Stimulated activated CD4-positive, alpha-beta T cell treated with anti-CD3 and anti-CD28 coated beads, Interleukin-4, amount 100 ng/mL, for 1 hour (primary cell): Measurements from ENCODE around the gene ANKS3.
A peak's percentile ranks its signal among the peaks of the same experiment; 100 is the strongest.

Source experiments
- DNase-seq: peaks from one replicate; pipeline ENCODE4 v3.0.0-alpha.2; 2020

The ANKS3 gene

DNA sequence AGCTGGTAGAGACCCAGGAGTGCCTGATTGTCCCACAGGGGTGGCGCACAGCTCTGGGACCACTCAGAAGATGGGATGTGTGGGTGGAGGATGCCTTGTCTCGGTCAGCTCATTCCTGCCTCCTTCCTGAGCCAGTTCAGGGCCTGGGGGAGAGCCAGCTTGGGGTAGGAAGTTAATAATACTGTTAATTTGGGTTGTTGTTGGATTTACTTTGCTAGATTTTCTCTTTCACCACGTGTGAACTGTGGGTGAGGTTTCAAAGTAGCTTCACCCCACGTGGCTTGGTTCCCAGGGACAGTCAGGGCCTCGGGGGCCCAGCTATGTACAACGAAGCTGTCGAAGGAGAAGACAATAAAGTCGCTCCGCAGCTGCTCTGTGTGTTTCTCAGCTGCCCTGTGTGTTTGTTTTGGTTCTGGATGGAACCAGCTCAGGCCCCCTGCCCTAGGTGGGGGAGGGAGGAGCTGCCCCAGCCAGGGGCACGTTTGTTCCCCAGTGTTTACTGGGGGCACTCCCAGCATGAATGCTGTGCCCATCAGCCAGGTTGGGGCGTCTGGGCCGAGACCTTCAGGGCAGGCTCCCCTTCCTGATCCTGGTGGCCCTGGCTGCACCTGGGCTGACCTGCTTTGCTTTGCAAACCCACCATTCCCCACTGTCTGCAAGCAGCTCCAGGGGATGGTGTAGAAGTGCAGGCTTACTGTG lies 38.4 kb downstream of the ANKS3 start:
- DNase-seq, result no peak

DNA sequence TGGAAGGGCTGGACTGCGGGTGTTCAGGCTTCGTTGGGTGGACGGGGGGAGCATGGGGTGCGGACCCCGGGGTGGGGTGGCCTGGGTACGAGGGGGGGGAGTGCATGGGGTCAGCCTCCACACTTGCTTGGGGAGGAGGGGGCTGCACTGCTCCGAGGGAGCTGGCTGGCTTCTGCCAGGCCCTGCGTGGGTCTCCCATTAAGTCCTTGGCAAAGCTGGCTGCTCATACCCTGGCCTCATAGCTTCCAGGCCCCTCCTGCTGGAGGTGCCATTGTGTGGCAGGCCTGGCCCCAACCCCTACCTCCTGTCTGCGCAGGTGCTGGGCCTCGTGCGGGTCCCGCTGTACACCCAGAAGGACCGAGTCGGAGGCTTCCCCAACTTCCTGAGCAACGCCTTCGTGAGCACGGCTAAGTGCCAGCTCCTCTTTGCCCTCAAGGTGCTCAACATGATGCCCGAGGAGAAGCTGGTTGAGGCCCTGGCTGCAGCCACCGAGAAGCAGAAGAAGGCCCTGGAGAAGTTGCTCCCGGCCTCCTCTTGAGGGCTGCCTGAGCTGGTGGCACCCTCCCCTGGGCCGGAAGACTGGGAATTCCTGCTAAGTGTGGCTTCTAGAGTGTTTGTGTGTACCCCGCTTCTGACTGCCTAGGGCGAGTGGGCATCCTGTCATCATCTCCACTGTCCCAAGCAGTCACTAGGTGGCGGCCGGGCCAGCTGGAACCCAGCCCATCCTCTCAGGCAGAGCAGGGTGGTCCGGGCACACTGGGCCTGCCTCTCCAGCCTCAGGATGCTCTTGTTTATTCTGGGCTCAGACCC lies 39.2 kb downstream of the ANKS3 start:
- DNase-seq, result no peak

DNA sequence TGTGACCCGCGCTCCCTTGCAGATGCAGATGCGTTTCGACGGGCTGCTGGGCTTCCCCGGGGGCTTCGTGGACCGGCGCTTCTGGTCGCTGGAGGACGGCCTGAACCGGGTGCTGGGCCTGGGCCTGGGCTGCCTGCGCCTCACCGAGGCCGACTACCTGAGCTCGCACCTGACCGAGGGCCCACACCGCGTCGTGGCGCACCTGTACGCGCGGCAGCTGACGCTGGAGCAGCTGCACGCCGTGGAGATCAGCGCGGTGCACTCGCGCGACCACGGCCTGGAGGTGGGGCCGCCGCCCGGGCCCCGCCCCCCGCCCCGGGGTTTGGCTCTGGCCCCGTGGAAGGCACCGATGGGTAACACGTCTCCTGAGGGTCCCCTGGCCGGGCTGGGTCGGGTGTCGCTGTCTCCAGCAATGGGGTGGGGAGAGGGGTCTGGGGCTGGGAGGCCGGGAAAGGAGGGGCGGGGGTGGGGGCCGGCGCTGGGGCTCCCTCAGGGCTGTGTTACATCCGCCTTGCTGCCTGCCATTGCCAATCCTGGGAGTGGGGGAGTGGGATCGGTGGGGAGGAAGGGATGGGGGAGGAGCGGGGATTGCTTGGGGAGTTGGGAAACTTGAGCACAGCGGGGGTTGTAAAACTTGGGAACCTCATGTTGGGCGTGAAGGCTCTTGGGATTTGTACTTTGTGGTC lies 40.0 kb downstream of the ANKS3 start:
- peak; percentile 54 for DNase-seq

DNA sequence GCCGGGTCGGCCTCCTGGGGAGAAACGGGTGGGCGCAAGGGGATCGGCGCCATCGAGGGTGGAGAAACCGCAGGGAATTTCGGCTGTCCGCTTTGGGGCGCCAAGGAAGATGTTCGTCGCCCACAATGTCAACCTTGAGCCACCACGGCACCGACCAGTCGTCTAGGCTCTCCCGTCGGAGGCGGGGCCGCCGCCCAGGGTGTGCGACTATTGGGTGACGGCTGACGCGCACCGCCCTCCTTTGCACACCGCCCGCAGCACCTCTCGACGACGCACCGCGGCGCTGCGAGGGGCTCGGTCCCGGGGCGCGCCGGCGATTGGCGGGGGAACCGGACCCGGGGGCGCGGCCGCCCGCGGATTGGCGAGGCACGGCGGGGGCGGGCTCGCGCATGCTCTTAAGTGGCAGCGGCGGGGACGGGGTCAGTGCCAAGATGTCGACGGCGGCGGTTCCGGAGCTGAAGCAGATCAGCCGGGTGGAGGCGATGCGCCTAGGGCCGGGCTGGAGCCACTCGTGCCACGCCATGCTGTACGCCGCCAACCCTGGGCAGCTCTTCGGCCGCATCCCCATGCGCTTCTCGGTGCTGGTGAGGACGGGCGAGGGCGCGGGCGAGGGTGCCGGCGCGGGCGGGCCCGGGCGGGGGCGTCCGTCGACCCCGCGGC lies 40.6 kb downstream of the ANKS3 start, which contains the start of gene NUDT16L1:
Gene NUDT16L1 (plus strand): TSS at position 267 of the 660 bp plus-strand sequence. CDS start 165 bp downstream, at position 432.
- peak; percentile 98 for DNase-seq

DNA sequence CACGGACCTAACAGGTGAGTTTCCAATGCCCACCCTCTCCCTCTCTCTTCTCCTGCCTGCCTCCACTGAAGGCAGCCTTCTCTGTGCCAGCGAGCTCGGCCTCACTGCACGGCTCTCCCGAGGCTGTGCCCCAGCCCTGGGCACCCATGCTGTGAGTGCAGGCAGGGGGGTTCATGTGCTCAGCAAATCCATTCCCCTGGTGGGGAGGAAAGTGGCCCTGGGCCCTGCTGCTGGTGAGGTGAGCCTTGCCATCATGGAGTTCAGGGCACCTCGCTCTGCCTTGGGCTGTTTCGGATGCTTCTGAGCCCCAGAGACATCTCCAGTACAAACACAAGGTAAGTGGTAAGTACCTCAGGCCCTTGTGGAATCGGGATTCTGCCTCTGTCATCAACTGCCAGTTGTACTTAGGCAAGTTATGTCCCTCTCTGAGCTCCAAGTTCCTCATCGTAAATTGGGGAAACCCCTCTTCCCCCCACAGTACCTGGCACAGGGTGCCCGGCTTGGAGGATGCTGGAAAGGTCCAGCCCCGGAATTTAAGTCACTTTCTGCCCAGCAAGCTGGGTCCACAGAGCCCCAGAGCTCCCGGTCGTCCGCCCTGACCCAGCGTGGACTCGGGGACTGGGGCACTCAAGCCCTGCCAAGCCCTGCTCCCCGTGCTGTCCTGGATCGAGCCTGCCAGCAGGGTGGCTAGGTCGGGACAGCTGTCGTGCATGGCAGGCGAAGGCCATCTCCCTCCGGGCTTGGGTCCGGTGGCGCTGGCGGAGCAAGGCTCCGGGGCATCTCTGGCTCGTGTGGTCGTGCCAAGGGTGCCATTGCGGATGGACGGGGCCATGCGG lies 41.4 kb downstream of the ANKS3 start:
- no peak for DNase-seq

DNA sequence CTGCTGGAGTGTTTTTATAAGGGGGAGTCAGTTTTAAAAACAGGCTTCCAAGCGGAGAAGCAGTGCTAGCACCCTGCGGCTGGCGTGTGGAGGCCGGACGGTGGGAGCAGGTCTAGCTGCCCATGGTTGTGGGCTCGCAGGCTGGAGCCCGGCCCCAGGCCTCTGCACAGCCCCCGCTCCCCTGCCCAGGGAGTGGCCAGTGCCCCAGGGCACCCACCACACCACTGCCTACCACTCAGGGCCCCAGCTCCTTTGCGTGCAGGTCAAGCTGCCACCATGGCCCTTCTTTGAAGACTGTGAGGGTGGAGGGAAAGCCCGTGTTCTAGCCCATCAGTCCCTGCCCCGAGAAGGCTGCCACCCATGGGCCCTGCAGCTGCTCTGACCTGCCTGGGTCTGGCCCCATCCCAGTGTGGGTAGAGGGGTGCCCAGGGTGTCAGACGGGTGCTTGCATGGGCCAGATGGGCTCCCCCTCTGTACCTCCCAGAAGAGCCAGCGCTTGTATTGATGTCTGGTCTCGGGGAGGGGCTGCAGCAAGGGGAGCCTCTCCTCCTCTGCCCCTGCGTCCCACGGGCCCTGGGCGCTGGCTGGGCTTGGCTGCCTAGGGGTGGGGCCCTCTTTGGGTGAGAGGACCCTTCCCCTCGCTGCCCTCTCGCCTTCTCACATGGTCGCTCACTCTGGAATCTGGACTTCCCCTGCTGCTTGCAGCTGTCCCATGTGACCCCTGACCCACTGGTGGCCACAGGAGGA lies 42.2 kb downstream of the ANKS3 start:
- no peak for DNase-seq

DNA sequence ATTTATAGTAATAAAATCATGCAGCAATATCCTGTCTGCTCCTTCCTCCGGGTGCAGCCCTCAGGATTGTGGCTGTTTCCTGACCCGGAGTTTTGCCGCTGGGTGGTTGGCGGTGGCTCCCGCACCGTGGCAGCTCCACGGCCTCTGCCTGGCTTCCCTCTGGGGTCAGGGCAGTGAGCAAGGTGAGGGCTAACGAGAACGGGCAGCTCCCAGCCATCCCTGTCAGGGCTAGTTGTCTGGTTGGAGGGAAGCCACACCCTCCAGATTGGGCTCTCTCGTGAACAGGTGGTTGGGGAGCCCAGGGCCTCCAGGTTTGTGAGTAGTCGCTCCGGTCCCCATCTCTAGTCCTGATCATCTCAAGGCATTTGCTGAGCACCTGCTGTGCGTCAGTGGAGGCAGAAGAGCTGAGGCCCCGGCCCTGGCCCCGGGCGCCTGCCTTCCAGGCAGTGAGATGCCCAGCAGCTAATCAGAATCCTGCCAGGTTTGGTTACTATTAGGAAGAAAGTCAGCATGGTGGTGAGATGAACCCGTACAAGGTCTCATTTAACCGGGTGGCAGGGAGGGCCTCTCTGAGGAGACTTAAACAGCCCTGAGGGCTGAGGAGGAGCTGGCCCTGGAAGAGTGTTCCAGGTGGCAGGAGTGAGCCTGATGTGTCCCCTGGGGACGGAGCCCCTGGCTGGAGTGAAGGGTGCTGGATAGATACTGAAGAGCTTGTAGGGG lies 43.0 kb downstream of the ANKS3 start:
- no peak for DNase-seq

DNA sequence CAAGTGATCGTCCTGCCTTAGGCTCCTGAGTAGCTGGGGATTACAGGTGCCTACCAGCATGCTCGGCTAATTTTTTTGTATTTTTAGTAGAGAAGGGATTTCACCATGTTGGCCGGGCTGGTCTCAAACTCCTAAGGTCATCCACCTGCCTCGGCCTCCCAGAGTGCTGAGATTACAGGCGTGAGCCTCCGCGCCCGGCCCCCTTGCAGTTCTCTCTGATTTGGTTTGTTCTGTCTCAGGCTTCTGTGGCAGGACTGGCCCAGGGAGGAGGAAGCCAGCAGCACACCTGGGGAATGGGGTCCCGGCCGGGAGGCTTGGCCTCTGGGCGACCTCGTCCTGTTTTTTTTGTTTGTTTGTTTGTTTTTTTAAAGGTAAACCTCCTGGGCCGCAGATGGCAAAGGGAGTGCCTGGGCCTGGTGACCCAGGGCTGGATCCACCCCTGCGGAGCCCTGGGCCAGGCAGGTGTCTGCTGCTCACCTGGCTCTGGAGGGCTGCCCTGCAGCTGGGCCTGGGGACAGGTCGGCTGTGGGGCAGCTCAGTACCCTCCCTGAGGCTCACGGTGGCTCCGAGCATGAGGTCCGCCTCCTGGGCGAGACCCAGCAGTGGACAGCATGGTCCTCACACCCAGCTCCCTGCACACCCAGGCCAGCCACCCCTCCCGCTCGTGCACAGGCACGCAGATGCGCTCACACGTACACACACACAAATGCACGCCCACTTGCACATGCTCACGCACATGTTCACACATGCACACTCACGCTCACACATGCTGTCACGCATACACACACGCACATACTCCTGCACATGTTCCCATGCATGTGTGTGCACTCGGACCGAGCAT lies 44.0 kb downstream of the ANKS3 start:
- DNase-seq, result no peak

DNA sequence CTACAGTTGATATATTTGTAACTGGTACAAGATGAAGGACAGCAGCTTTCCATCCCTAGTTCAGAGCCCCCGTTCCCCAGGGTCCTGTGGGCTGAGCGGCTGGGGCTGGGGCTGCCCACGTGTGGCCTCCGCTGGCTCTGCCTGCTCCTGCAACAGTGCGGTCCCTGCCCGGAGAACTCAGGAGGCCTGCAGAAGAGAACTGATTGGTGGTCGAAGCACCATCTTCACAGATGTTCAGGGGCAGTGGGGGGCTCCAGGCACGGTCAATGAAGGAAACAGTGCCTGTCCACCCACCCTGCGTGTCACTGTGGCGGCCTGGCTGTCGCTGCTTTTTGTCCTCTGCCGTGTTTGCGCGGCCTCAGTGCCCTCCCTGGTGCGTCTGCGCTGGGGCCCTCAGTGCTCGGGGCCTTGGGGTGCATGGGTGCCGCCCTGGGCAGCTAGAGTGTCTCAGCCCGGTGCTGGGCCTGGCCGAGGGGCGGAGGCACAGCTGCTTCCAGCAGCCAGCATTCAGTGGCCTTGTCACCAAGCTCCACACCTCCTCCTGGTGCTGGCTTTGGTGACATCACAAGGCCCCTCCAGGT lies 44.9 kb downstream of the ANKS3 start:
- no peak for DNase-seq

DNA sequence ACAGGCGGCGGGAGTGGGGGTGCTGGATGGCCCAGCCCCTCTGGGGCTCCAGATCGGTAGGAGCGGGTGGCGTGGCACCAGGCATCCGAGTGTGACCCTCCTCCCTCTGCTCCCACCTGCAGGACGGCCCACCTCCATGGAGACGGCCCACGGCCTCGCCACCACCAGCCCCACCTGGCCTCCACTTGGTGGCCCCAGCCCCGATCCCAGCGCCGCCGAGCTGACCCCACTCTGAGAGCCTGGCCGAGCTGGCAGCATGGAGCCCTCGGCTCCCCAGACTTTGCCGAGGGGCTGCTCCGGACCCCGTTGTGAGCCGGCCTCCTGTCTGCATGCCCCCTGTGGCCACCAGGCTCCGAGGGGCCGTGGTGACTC lies 45.4 kb downstream of the ANKS3 start:
- DNase-seq, result no peak

DNA sequence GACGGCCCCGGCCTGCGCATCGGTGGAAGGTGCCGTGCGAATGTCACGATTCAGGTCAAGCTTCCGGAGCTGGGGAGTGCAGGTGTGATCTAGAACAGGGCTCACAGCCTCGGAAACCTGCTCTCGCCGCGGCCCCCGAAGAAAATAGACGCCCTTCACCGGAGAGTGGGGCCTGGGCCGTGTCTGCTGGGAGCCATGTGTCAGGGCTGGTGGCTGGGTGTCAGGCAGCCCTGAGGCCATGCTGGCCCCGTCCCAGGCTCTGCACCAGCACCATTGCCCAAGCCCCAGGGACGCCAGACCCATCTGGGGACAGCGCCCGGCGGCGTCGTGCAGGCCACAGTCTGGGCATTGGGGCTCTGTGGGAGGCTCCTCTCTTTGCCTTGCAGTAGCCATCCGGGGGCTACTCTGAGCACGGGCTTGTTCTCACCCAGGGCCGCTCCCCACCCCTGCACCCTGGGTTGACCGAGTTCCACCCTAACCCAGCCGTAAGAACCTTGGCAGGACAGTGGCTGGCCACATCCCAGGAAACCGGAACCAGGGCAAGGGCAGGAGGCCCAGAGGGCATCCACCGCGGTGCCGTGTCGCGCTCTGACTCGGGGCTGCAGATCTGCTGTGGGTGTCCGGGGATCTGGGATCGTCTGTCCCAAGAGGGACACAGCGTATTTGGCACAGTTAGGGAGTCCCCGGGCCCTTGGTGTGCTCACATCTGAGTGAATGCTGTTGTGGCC lies 46.0 kb downstream of the ANKS3 start:
- DNase-seq, result no peak

DNA sequence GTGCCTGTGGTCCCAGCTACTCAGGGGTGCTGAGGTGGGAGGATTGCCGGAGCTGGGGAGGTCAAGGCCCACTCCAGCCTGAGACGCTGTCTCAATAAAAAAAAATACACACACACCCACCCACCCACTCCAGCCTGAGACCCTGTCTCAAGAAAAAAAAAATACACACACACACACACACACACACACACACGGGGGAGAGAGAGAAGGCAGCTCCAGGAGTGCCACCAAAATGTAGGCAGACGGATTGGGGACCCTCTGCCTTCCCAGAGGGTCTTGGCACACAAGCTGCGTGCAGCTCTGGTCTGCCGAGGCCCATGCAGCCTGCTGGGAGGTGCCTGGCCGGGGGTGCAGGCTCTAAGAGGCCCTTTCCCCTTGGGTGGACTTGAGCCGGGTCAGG lies 46.7 kb downstream of the ANKS3 start:
- DNase-seq, result no peak

DNA sequence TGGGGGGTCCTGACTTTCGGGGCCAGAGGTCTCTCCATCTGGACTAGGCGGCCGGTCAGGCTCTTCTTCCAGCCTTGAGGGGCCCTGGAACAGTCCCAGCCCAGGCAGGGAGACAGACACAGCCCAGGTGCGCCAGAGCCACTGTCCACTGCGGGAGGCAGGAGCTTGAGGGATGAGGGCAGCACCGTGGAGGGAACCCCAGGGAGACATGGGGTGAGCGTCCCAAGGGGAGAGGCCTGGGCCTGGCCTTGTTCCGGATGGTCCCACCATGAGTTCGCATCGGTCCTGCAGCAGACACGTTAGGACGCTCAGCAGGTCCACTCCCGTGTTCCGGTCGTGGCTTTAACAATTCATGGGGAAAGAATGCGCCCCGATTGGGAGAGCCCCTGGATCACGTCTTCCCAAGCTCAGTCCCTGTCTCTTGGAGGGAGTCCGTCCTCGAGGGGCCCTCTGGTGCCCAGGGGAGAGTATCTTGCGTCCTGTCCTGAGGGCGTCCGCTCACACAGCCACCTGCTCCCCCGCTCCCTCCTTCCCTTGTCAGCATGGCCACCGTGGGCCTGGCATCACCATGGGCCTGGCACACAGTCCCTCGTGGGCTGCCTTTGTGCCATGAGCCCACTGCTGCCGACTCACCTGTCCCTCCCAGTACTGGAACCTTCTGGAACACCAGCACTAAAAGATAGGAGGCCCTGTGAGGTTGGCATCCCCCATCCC lies 47.4 kb downstream of the ANKS3 start:
- DNase-seq, result no peak

DNA sequence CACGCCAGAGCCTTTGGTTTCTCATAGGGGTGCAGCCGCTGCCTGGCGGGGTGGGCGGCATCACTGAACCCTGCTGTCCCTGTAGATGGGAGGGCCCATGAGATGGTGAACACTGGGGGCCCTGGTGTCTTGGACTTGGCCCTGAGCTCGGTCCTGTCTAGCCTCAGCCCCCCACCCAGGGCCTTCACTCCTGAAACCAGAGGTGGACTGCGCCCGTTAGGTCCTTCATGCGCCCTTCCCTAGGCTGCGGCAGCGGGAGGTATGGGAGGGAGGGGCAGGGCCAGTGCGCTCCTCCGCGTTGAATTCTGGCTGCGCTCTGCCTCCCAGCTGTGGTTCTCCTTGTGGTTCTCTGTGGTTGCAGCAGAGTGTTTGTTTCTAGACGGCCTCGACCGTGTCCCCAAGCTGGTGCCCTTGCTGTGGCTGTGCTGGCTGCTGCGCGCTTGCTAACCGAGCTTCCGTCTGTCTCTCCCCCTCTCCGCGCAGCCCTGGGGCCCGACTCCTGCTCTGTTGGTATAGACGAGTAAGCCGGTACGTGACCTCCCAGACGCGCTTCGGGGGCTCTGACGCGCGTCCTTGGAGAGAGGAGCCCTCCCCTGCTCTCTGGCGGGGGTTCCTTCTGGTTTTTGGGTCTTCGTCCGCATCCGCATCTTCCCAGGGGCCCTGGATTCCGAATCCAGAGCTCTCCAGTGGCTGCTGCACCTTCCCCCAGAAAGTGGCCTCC lies 48.1 kb downstream of the ANKS3 start:
- DNase-seq, result no peak

DNA sequence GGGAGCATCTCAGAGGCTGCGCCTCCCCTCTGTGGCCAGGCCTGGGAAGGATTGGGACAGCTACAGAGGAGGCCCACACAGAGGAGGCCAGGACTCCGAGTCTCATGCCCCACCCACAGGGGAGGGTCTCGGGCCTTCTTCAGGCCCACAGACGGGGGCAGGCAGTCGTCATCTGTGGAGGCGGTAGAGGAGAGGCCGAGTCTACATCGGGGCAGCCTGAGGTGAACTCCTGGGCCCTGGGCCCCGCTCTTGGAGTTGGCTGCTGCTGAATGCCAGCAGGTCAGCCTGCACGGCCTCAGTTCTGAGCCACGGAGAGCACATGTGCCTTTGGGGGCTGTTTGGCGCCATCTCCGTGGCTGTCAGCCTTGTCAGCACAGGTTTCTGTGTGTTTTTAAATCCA lies 48.8 kb downstream of the ANKS3 start:
- no peak for DNase-seq

DNA sequence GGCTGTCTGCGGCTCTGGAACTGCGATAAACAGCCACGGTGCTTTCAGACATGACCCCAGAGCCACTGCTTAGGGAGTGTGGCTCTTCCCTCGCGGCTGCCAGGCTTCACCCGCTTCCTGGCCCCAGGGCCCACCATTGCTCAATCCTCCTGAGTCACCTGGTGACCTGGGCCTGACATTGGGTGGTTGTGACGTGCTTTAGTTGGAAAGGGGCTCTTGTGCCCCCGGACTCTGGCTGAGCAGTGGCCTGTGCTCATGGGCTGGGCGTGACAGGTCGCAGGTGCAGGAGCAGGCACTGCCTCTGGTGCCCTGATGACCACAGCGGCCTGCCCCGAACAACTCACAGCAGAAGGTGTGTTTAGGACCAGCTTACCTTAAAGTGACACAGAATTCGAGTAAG lies 49.3 kb downstream of the ANKS3 start:
- no peak for DNase-seq

DNA sequence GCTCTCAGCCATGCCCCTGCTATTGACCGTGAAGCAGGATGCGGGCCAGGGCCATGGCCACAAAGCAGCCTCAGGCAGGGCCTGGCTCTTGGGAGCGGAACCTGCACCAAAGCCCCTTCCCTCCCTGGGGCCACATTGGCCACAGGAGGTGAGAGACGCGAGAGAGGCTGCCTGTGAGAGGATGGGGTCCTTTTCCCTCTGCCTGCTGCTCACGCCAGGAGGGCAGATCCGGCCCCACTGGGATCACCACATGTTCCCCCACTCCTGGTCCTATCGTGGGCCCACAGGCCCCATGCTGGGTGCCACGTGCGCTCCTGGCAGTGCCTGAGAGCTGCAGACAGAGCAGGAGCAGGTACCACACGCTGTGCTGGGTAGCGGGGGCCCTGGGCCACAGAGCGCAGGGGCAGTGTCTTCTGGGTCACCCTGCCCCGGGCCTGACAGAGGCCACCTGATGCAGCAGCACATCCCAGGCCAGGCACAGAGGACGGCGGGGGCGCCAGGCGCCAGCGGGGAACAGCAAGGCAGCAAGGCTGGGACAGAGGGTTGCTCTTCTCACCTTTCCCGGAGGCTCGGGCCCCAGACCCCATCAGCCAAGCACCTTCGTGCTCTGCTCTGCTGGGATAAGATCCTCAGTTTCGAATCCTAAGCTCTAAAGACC lies 49.9 kb downstream of the ANKS3 start:
- DNase-seq, result no peak
